CD14-positive monocyte (primary cell): Measurements from ENCODE around the gene BCOR. TPM values are rescaled to one million over a fixed set of nuclear protein-coding genes. Genes with fewer than 3 reads are reported as not detected.

ENCODE experiments used
- DNase-seq, 3 donors: peaks; one replicate each; pipeline ENCODE4 v3.0.0-alpha.2; 2011 to 2022
- H2AFZ ChIP-seq: 2 replicates; pipeline ENCODE4 v1.6.0; 2012; ENCODE audit warnings: mild to moderate bottlenecking, low read depth, low read length, inconsistent platforms; ENCODE audit not compliant: insufficient read depth, poor library complexity, severe bottlenecking
- H3K27ac ChIP-seq, 2 donors: 1 replicate in 1 of 2; 2 replicates in 1 of 2; pipeline ENCODE4 v1.5.1; 2012 to 2013; ENCODE audit warnings: low read length in 2 of 2, control low read depth in 1 of 2, inconsistent platforms in 1 of 2, low read depth in 1 of 2, mild to moderate bottlenecking in 1 of 2
- H3K27me3 ChIP-seq, 2 donors: one replicate each; pipeline versions ENCODE4 v1.6.0 to v1.6.1; 2011 to 2013; ENCODE audit warnings: low read length in 2 of 2; ENCODE audit not compliant: control insufficient read depth in 2 of 2, insufficient read depth in 2 of 2
- H3K36me3 ChIP-seq, 2 donors: replicated peaks in 1 of 2; 1 replicate in 1 of 2; 2 replicates in 1 of 2; pipeline versions ENCODE4 v1.5.1 to v1.6.1; 2012 to 2013; ENCODE audit warnings: low read length in 2 of 2, control low read depth in 1 of 2, inconsistent platforms in 1 of 2, mild to moderate bottlenecking in 1 of 2; ENCODE audit not compliant: insufficient read depth in 2 of 2, control insufficient read depth in 1 of 2
- H3K4me1 ChIP-seq, 2 donors: 1 replicate in 1 of 2; 2 replicates in 1 of 2; pipeline versions ENCODE4 v1.5.1 to v1.6.1; 2012 to 2013; ENCODE audit warnings: low read length in 2 of 2, control low read depth in 1 of 2, inconsistent platforms in 1 of 2, mild to moderate bottlenecking in 1 of 2, moderate library complexity in 1 of 2; ENCODE audit not compliant: insufficient read depth in 2 of 2, control insufficient read depth in 1 of 2
- H3K4me2 ChIP-seq: replicated peaks from 2 replicates; pipeline ENCODE3; 2012; ENCODE audit warnings: low read length, moderate library complexity, mild to moderate bottlenecking; ENCODE audit not compliant: poor library complexity, severe bottlenecking; ENCODE audit errors: extremely low read depth
- H3K4me3 ChIP-seq, 3 experiments: fragments of 200-600 bp in 1 of 3; sonication (generic) in 1 of 3; replicated peaks in 1 of 3; 1 replicate in 2 of 3; 2 replicates in 1 of 3; pipeline ENCODE4 v1.5.1; 2011 to 2013; ENCODE audit warnings: low read length in 3 of 3, mild to moderate bottlenecking in 3 of 3, control low read depth in 2 of 3, low read depth in 2 of 3, inconsistent platforms in 1 of 3, moderate library complexity in 1 of 3
- H3K79me2 ChIP-seq: 2 replicates; pipeline ENCODE4 v1.6.0; 2012; ENCODE audit warnings: mild to moderate bottlenecking, control low read depth, inconsistent platforms, low read length, moderate library complexity; ENCODE audit not compliant: insufficient read depth
- H3K9ac ChIP-seq: 2 replicates; pipeline ENCODE4 v1.6.0; 2017; ENCODE audit warnings: low read length, mild to moderate bottlenecking; ENCODE audit not compliant: insufficient read depth, poor library complexity, severe bottlenecking
- H3K9me3 ChIP-seq, 2 donors: replicated peaks in 1 of 2; 1 replicate in 1 of 2; 2 replicates in 1 of 2; pipeline versions ENCODE4 v1.5.1 to v1.6.1; 2012 to 2013; ENCODE audit warnings: low read length in 2 of 2, control low read depth in 1 of 2; ENCODE audit not compliant: control insufficient read depth in 1 of 2, insufficient read depth in 1 of 2
- H4K20me1 ChIP-seq: 2 replicates; pipeline ENCODE4 v1.6.0; 2012; ENCODE audit warnings: mild to moderate bottlenecking, low read length, control low read depth, moderate library complexity; ENCODE audit not compliant: insufficient read depth
- H3K27ac Mint-ChIP-seq, 7 donors: one replicate each; pipeline ENCODE4 v1.8.0; 2020; ENCODE audit warnings: mild to moderate bottlenecking in 7 of 7, mixed read lengths in 7 of 7, moderate library complexity in 6 of 7, inconsistent platforms in 2 of 7
- H3K27me3 Mint-ChIP-seq, 3 donors: one replicate each; pipeline ENCODE4 v1.8.0; 2021 to 2022; ENCODE audit warnings: low read depth in 3 of 3, mild to moderate bottlenecking in 3 of 3, mixed read lengths in 3 of 3, moderate library complexity in 3 of 3, inconsistent platforms in 1 of 3
- H3K36me3 Mint-ChIP-seq, 2 donors: one replicate each; pipeline ENCODE4 v1.8.0; 2020; ENCODE audit warnings: mixed read lengths in 2 of 2, inconsistent platforms in 1 of 2, mild to moderate bottlenecking in 1 of 2
- H3K4me1 Mint-ChIP-seq: one replicate; pipeline ENCODE4 v1.8.0; 2020; ENCODE audit warnings: mild to moderate bottlenecking, mixed read lengths
- H3K4me3 Mint-ChIP-seq, 2 donors: one replicate each; pipeline ENCODE4 v1.8.0; 2020; ENCODE audit warnings: mild to moderate bottlenecking in 2 of 2, mixed read lengths in 2 of 2, moderate library complexity in 1 of 2
- H3K9me3 Mint-ChIP-seq, 7 donors: one replicate each; pipeline ENCODE4 v1.8.0; 2020 to 2022; ENCODE audit warnings: mixed read lengths in 7 of 7, mild to moderate bottlenecking in 6 of 7, moderate library complexity in 6 of 7, inconsistent platforms in 2 of 7
- WGBS: methylation state at CpG from one replicate; pipeline ENCODE4 v1.1.5; 2013; ENCODE audit warnings: missing lambda C conversion rate; ENCODE audit not compliant: insufficient coverage; 5-methylcytosine and 5-hydroxymethylcytosine counted together
- intact Hi-C, 2 donors: fragments of 100-400 bp; cut with micrococcal nuclease; formaldehyde crosslinking; loops; one replicate each; pipeline versions ENCODE4 v1.15.0 to v1.15.1; 2023
- polyA plus RNA-seq, 3 donors: library from polyadenylated mRNA; depleted of rRNA in 1 of 3; unstranded in 2 of 3; stranded (reverse) in 1 of 3; fragments of 300-500 nt in 2 of 3; fragments of >200 nt in 1 of 3; fragmentation: Illumina TruSeq in 2 of 3; gene quantifications; 1 replicate in 2 of 3; 2 replicates in 1 of 3; pipeline ENCODE4 v1.2.3, GENCODE V29; 2012 to 2021
- TF ChIP-seq, protein P1 (sequence below): fragments of 200-600 bp; IDR thresholded peaks from one replicate; pipeline ENCODE4 v1.8.0; 2022; ENCODE audit warnings: antibody characterized with exemption, mild to moderate bottlenecking

Gene BCOR
- polyA plus RNA-seq, 3 donors: 1.1 to 8.2 (median 2.6) TPM

DNA sequence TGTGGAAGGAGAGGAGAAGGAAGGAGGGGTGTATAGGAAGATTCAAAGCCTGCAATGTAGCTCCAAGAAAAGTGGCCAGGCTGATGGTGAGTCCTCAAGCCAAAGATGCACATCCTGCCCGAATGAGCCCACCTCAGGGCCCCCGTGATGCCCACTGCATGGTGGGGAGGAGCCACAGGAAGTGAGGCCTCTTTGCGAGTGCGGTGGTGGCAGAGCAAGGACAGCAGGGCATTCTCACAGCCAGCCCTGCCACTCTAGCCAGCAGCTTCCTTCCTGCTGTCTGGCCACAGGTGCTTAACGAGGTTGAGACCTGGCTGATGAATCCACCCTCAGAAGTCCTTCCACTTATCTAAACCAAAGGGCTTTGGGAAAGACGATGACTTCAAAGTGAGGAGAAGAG lies 55.8 kb downstream of the BCOR start:
- Mint-ChIP-seq H3K4me3 (no peak overlapping the region), H3K36me3 (no peaks in the 10 kb centered on the region), H3K4me1 (peaks cover 13% of the 10 kb centered on the region), H3K9me3 (peaks cover 0 to 31% (median 13%) of the 10 kb centered on the region in 7 donors), H3K27ac (no peak overlapping the region), H3K27me3 (peaks cover 0 to 10% (median 2%) of the 10 kb centered on the region in 3 donors)
- Histone ChIP-seq H3K4me1 (peaks cover 7 to 9% of the 10 kb centered on the region in 2 donors), H2AFZ (no peak overlapping the region), H3K79me2 (no peaks in the 10 kb centered on the region), H3K4me3 (no peak overlapping the region), H3K9ac (no peak overlapping the region), H3K4me2 (no peak overlapping the region), H3K36me3 (no peaks in the 10 kb centered on the region), H4K20me1 (no peaks in the 10 kb centered on the region), H3K27ac (no peak overlapping the region), H3K27me3 (no peaks in the 10 kb centered on the region), H3K9me3 (peaks cover 2 to 6% of the 10 kb centered on the region in 2 donors)
- intact Hi-C loops: no loop called here
- TF ChIP-seq, protein P1, sequence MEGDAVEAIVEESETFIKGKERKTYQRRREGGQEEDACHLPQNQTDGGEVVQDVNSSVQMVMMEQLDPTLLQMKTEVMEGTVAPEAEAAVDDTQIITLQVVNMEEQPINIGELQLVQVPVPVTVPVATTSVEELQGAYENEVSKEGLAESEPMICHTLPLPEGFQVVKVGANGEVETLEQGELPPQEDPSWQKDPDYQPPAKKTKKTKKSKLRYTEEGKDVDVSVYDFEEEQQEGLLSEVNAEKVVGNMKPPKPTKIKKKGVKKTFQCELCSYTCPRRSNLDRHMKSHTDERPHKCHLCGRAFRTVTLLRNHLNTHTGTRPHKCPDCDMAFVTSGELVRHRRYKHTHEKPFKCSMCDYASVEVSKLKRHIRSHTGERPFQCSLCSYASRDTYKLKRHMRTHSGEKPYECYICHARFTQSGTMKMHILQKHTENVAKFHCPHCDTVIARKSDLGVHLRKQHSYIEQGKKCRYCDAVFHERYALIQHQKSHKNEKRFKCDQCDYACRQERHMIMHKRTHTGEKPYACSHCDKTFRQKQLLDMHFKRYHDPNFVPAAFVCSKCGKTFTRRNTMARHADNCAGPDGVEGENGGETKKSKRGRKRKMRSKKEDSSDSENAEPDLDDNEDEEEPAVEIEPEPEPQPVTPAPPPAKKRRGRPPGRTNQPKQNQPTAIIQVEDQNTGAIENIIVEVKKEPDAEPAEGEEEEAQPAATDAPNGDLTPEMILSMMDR: no peak
- DNase-seq: no peak
- 0% methylated on average over 2 of the region's 6 CpGs for WGBS

DNA sequence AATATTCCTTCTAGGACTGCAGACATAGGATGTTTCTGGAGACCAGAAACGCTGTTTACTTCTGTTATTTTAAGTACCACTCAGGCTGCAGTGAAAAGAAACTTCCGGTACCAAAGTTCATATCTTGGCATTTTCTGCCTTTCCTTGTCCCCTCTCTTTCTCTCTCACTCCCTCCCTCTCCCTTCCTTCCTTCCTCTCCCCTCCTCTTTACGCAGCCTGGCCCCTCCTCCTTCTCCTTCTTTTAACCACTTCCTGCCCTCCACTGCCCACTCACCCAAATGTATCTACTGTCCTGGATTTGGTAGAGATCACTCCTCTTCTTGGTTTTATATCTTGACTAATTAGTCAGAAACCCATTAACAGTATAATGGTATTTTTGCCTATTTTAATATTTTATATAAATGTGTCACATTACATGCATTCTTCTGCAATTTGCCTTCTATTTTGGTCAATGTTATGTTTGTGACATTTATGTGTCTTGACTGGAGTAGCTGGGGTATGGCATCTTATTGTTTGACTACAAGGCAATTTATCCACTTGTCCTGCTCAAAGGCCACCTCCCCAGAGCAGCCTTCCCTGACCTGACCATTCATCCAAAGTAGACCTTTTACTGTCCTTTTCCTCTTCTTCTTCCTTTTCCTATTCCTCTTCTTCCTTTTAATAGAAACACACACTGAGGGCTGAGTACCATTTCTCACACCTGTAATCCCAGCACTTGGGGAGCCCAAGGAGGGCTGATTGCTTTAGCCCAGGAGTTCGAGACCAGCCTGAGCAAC lies 56.9 kb downstream of the BCOR start:
- intact Hi-C loops: no loop called here
- Histone ChIP-seq H3K4me1 (peaks cover 7 to 9% of the 10 kb centered on the region in 2 donors), H3K9ac (no peak overlapping the region), H3K4me3 (no peak overlapping the region), H4K20me1 (no peaks in the 10 kb centered on the region), H3K4me2 (no peak overlapping the region), H2AFZ (no peak overlapping the region), H3K79me2 (no peaks in the 10 kb centered on the region), H3K36me3 (no peaks in the 10 kb centered on the region), H3K27me3 (no peaks in the 10 kb centered on the region), H3K9me3 (peaks cover 4 to 6% of the 10 kb centered on the region in 2 donors), H3K27ac (no peak overlapping the region)
- Mint-ChIP-seq H3K27ac (no peak overlapping the region), H3K36me3 (no peaks in the 10 kb centered on the region), H3K27me3 (peaks cover 0 to 10% (median 2%) of the 10 kb centered on the region in 3 donors), H3K4me3 (no peak overlapping the region), H3K9me3 (peaks cover 0 to 33% (median 9%) of the 10 kb centered on the region in 7 donors), H3K4me1 (peaks cover 13% of the 10 kb centered on the region)
- 0% methylated on average over 1 of the region's 4 CpGs for whole genome bisulfite sequencing
- TF ChIP-seq, protein P1: no peak
- no peak for DNase-seq
